GM20431 (cell line): ENCODE data around the gene TUBB3.
"Not testable (repeated sequence)": the region's sequence is repeated elsewhere in the genome, so short reads cannot be mapped to it uniquely, and the experiment has no call there.

Experiments
- in situ Hi-C: fragments of 300-500 bp; cut with MseI, MboI; formaldehyde crosslinking; loops from one replicate; pipeline ENCODE4 v1.15.0; 2020; ENCODE audit warnings: low sequenced_read_pairs; ENCODE audit not compliant: unreplicated experiment

Gene TUBB3

DNA sequence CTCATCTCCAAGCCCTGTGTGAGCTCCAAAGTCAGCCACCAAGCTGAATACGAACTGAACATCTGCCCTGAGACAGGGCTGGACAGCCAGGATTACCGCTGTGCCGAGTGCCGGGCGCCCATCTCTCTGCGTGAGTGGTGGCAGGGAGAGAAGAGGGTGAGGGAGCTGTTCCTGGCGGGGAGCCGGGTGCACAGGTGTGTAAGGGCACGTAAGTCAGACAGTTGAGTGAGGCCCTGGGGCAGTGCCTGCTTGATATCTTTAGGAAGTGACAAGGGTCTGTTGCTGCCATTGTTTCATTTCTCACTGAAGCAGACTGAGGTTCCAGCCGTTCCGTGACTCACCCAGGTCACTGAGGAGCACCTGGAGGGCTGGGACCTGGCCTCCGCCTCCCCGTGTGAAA is 37.8 kb downstream of the TUBB3 start:
- in situ Hi-C loops, result no loop called here

DNA sequence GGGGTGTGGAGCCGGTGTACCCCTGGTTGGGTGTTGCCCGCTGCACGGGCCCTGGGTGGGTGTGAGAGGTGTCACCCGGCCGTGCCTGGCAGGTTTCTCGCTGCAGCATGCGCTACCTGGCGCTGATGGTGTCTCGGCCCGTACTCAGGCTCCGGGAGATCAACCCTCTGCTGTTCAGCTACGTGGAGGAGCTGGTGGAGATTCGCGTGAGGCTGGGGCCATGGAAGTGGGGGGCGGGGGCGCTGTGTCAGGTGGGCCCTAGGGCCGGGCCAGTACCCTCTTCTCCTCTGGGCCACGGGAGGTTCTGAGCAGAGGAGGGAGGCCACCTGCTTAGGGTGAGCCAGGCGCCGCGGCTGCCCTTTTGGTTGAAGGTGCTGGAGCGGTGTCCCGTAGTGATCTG is 38.8 kb downstream of the TUBB3 start:
- in situ Hi-C loops, result no loop called here

DNA sequence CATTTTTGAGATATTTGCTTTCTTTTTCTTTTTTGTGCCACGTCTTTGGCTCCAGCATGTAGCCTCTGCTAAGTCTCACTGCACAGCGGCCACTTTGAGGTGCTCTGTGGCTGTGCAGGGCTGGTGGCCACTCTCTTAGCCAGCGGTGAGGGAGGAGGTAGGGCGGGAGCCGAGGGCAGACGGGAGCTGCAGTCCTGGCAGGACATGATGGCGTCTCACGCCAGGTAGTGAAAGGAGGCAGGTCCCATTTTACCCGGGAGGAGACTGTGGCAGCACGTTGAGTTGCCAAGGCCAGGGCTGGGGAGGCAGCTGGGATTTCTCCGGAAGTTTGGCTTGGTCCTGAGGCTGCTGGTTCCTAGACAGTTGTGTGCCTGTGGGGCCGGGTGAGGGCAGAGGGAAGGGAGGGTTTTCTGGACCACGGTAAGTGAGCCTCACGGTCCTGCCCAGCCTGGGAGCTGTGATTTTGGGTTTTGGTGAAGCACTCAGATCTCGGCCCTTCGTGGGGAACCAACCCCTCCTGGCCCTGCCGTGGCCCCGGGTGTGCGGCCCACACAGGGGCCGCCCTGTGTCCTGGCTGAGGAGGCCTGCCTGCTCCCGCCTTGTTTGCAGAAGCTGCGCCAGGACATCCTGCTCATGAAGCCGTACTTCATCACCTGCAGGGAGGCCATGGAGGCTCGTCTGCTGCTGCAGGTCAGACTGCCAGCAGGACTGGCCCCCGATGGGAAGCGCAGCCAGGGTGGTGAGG is 39.8 kb downstream of the TUBB3 start:
- in situ Hi-C loops, result no loop called here

DNA sequence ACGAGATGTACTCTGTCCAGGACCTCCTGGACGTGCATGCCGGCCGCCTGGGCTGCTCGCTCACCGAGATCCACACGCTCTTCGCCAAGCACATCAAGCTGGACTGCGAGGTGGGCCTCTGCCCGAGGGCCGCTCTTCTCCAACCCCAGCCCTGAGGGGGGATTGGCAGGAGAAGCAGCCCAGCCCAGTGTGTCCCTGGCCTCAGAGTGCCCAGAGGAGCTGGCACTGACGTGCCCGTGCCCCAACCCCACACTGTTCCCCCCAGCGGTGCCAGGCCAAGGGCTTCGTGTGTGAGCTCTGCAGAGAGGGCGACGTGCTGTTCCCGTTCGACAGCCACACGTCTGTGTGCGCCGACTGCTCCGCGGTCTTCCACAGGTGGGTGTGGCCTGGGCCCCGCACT is 41.1 kb downstream of the TUBB3 start:
- in situ Hi-C loops, result no loop called here

DNA sequence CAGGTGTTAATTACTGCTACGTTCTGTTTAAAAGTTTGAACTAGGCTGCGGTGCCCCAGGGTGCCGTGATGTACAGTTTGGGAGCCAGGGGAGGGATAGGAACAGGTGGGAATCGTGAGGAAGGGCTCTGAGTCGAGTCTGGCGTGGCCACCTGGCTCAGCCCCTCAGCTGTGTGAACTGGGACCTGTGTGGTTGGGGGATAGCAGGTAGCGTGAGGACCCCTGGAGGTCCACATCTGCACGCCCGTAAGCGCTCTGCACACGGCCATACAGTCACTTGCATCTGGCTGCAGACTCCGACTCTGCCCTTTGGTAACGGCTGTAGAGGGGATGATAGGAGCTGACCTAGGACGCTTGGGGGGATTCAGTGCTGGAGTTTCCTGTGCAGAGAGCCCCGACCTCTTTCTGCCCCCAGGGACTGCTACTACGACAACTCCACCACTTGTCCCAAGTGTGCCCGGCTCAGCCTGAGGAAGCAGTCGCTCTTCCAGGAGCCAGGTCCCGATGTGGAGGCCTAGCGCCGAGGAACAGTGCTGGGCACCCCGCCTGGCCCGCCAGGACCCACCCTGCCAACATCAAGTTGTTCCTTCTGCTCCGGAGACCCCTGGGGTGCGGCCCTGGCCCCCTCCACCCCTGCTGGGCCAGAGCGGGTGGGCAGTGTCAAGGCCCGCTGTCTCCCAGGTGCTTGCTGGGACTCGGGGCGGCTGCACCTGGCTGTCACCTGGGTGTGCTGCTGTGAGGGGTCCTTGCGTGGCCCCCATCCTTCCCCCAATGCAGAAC is 42.5 kb downstream of the TUBB3 start:
- in situ Hi-C loops, result no loop called here

DNA sequence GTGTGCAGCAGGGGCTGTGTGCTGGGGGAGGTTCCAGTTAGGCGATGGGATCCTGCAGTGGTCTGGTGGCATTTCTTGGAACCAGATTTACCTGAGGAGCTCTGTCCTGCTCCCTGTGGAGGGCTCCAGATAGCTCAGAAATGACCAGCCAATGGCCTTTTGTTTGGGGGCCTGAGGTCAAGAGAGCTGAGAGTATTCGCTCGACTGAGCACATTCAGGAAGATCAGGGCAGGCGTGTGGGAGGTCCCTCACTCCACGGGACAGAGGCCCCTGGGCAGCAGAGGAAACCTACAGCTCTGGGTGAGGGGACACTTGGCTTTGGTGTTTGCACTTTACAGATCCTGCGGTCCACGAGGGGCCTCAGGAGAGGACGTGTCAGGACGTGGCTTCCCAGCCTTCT is 43.6 kb downstream of the TUBB3 start:
- in situ Hi-C loops, result no loop called here

DNA sequence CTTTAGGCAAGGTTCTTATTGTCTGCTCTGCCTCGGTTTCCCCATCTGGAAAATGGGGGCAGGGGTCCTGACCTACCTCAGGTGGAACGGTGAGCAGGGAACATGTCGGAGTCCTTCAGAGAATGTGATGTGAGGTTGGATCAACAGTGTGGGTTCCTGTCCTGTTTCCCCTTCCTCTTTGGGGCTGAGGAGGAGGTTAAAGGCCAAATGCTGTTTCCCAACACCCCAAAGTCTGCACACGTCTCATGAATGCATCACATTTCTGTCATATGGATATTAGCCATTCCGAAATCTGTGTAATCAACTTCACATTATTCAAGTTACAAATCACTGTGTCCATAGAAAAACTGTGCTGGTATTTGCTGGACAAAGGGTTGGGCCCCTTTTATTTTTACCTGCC is 44.3 kb downstream of the TUBB3 start:
- in situ Hi-C loops, result not testable (repeated sequence)

DNA sequence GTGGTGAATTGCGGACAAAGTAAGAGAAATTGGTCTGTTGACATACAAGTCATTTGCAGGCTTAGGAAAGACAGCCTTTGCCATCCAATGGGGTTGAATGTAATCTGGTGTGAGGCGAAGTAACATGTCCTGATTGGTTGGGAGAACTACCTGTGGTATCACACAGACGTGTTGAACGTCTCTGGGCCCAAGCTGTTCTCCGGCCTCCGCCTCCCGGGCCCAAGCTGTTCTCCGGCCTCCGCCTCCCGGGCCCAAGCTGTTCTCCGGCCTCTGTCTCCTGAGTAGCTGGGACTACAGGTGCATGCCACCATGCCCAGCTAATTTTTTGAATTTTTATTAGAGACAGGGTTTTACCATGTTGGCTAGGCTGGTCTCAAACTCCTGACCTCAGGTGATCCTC is 44.9 kb downstream of the TUBB3 start:
- in situ Hi-C loops, result not testable (repeated sequence)

DNA sequence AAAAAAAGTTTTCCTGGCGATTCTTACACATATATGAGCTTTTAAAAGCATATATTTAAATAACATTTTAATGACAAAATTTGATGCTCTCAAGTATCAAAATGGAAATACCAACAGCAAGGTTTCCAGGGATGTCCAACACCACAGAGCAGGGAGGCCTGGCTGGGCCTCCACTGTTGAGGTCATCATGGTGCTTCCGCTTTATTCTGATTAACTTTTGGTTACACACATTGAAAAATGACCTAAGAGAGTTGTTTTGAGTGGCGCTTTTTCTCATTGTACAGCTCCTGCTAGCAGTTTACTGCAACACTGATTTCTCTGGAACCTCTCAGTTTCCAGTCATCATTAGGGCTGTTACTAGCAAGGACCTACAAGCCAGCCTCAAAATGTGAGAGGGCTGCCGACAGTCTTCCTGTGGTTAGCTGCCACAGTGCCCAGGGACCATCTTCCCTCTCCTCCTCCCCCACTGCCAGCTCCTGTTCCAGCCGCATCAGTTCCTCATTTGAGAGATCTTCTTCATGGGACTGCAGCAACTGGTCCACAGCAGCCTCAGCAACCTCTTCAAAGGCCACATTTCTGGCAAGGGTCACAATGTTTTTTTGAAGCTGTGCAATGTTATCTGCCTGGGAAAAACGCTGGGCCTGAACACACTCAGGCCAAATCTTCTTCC is 46.7 kb downstream of the TUBB3 start:
- in situ Hi-C loops, result no loop called here

DNA sequence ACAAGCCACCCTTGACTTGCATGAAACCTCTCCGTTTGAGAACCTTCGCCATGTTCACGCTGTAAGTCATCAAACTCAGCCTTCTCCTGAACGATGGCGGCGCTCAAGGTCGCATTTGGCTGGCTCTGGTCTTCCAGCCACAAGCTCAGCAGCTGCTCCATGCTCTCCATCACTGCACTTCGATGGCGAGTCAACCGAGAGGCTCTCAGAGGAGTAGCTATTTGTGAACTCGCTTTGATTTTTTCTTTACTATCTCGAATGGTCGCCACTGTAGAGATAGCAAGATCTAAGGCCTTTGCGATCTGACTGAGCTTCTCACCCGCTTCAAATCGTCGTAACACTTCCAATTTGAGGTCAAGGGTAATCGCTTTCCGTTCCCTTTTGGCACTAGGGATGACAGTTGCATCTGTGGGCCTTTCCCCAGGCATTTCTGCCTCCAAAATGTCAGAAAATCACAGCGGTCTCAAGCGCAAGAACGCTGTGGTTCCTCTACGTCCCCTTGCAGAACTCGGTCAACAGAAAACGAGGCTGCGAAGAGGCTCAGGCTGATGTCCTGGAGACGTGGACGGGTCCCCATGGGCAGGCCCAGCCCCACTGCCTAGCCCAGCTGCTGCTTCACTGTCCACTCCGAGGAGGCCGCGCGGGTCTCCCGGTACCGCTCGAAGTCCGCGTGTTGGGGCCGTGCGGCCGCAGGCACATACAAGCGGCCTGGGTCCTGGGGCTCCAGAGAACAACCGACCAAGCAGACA is 48.5 kb downstream of the TUBB3 start:
- in situ Hi-C loops, result no loop called here

DNA sequence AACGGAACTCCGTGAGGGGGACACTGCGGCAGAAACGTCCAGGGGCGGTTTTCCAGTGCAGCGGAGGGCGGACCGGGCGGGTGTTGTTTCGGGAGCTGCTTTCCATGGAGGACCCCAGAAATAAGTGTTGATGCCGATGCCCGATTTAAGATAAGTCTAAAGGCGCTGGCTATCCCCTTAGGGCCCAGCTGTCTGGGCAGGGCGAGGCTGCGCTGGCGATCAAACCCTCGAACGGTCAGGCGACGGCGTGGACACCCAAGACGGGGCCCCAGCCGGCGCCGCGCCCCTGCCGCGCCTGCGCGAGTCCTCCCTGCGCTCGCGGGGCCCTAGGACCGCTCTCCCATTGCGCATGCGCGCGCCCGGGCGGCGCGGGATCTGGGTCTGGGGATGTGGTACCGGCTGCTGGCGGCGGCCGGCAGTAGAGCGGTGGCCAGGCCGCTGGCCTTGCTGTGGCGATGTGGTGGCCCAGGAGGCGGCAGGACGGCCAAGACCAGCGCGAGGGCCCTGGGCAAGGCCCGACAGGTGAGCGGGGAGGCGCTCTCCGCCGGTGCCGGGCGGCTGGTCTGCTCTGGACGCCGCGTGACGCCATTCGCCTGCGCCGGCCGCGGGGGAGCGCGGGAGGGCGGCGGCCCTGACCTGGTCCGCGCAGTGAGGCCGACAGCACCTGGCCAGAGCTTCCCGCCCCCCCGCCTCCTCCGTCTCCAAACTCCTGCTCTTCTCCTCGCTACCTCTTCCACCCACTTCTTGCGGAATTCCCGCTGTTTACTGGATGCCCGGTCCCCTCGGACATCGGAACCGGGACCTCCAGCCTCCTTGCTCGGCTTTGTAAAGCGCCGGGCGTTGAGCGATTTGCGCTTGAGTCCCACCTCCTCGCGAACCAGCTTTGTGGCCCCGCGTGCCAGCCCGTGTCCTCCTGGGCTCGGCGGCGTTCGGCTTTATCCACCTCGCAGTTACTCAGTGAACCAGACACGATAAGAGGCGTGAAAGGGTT is 49.4 kb downstream of the TUBB3 start:
- in situ Hi-C loops, result no loop called here

DNA sequence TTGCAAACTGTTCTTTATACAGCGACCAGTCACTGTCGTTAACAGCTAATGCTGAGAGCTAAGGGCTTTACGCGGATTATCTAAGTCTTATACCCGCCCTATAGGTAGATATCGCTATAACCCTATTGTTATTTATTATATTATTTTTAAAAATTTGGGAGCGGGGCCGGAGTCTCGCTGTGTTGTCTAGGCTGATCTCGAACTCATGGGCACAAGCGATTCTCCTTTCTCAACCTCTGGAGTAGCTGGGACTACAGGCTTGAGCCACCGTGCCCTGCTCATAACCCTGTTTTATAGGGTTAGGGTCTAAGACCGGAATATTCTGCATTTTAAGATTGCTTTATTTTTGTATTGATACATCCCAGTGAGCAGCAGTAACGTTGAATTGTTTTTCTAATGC is 50.1 kb downstream of the TUBB3 start:
- in situ Hi-C loops, result no loop called here

DNA sequence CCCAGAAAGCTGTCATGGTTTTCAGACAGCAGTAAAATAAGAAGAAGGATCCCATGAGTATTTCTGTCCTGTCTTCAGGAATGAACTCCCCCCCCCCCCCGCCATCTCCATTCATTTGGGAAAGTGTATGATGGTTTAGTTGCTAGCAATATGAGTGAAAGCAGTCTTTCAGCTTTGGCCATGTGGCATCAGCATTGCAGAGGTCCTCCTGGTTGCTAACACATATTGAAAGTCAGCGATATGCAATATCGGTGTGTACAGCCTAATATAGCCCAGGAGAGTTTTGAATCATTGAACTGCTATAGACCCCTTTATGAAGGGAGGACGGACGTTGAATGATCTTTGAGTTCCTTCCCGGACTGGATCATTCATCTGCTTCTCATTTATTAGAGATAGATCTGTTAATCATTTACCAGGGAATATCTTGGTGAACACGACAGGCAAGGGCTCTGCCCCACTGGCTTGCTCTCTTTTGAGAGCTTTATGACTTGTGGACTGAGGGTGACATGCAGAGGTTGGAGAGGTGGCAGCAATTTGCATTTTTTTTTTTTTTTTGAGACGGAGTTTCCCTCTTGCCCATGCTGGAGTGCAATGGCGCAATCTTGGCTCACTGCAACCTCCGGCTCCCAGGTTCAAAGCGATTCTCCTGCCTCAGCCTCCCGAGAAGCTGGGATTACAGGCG is 50.7 kb downstream of the TUBB3 start:
- in situ Hi-C loops, result no loop called here

DNA sequence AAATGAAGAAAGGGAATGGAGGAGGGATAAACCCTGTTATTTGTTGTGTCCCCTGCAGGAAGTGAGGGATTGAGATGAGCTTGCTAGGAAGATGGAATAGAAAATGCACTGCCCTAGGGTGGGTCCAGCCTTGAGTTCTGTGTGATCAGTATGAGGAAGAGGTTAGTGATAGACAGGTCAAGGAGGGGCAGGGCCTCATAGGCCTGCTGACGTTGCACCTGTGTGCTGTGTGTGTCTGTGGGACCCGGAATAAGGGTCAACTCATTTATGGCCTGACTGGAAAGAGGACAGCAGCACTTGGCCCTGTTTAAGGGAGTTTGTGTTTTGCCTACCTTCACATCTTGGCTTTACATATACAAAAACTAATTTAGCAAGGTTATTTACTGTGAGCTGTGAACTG is 51.7 kb downstream of the TUBB3 start:
- in situ Hi-C loops, result no loop called here

DNA sequence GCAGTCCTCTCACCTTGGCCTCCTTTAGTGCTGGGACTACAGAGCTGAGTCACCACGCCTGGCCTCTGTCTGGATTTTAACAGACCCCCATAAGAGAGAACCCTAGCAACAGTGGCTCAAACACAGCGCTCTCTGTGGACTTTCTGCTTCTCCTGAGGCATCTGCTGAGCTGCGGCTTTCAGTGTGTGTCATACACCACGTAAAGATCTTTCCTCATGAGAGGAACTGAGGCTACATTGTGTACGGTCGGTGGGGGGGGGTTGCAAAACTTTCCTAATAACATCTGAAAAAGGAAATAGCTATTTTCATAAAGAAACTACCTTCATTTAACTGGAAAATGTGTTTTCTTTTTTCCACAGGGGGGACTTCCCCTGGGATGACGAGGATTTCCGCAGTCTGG is 58.3 kb downstream of the TUBB3 start:
- in situ Hi-C loops, result no loop called here

DNA sequence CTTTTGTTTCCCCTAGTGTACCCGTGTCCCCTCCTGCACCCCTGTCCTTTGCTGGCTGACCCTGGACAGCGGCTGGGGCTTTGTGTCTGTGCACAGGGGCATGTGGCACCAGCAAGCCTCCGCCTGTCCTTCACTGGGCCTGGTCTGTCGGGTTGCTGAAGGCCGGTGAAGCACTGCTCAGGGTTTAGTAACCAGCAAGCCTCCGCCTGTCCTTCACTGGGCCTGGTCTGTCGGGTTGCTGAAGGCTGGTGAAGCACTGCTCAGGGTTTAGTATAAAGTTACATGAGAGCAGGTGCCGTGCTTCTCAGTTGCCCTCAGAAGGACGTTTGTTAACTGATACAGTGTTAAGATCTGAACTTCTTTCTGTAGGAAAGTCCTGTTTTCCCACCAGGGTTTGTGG is 59.2 kb downstream of the TUBB3 start:
- in situ Hi-C loops, result no loop called here

DNA sequence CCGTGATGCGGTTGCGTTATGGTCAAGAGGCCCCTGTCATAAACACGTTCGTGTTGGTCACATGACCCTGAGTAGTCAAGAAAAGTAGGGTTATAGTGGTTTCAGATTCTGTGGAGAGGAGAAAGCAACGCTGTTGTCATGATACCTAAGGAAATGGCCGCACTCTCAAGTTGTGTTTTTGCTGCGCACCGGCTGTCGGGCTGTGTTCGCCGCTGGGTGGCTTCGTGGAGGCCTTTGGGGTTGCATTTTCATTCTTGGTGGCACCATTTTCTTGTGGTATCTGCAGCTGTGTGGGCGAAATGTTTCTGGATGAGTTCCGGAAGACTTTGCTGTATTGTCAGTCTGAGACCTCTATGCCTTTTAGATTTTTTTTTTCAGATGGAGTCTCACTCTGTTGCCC is 60.4 kb downstream of the TUBB3 start:
- in situ Hi-C loops, result no loop called here

DNA sequence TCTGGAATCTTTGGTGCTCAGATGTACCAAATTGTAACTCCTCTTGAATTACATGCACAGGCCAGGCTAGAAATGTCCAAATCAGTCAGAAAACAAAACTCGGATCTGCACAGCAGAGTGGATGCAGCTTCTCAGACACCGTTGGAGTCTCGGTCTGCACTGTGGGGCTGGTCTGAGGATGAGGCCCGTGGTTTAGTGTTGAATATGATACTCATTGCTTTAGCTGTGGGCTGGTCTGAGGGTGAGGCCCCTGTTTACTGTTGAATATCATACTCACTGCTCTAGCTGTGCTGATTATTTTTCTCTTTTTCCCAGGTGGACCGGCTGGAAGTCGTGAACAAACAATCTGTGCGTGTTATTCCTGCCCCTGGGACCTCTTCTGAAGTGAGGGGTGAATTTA is 61.1 kb downstream of the TUBB3 start:
- in situ Hi-C loops, result no loop called here

DNA sequence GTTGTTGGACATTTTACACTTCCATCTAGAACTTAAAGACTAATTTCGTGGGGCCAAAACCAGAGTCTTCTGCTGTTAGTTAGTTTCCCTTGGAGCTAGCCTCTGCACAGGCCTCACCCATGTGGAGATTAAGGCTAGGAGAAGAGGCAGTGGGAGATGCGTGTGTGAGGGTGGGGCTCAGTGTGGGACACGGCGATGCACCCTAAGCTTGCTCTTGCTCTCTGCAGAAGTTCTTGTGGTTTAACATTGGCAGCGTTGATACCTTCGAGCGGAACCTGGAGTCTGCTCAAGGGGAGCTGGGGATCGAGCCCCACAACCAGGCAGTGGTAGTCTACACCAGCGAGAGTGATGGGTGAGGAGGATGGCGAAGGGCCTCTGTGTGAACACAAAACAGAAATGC is 62.1 kb downstream of the TUBB3 start:
- in situ Hi-C loops, result no loop called here
